ENCODE measurements around the gene TMEM150C.

The TMEM150C gene

GRCh38 chr4:82491251-82491960, 70.4 kb downstream of the TMEM150C start:
- peak; percentile 13 for DNase-seq (ENCODE audit: low read depth)
- H3K4me3 ChIP-seq (ENCODE audit: low read length), result no peak overlapping the region
- TF ChIP-seq, protein P1, sequence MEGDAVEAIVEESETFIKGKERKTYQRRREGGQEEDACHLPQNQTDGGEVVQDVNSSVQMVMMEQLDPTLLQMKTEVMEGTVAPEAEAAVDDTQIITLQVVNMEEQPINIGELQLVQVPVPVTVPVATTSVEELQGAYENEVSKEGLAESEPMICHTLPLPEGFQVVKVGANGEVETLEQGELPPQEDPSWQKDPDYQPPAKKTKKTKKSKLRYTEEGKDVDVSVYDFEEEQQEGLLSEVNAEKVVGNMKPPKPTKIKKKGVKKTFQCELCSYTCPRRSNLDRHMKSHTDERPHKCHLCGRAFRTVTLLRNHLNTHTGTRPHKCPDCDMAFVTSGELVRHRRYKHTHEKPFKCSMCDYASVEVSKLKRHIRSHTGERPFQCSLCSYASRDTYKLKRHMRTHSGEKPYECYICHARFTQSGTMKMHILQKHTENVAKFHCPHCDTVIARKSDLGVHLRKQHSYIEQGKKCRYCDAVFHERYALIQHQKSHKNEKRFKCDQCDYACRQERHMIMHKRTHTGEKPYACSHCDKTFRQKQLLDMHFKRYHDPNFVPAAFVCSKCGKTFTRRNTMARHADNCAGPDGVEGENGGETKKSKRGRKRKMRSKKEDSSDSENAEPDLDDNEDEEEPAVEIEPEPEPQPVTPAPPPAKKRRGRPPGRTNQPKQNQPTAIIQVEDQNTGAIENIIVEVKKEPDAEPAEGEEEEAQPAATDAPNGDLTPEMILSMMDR (IDR thresholded peaks at IDR 0.05; ENCODE audit: insufficient read depth, low read depth, low read length, missing control alignments), result no peak

DNA sequence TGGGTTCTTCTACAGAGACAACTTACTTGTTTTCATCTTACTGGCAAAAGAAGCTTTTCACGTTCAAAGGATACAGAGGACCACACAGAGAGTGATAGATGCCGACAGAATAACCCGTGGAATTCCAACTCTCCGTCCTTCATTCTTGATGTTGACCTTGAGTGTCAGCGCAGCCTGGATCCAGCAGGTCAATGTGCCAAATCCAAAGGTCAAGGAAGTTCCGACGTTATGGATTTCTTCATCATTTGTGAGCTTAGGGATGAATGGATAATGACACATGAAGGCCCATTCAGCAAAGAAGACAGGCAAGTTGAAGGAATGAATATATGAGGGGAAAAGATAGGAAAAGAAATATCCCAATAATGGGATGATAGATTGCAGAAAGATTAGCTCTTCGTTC, 71.8 kb downstream of the TMEM150C start:
- no peak overlapping the region for H3K4me3 ChIP-seq (ENCODE audit: low read length)
- no peak for DNase-seq (ENCODE audit: low read depth)
- TF ChIP-seq, protein P1 (IDR thresholded peaks at IDR 0.05; ENCODE audit: insufficient read depth, low read depth, low read length, missing control alignments), result no peak

- no peak for DNase-seq (ENCODE audit: low read depth)
- TF ChIP-seq, protein P1 (IDR thresholded peaks at IDR 0.05; ENCODE audit: insufficient read depth, low read depth, low read length, missing control alignments), result no peak
Measured at GRCh38 chr4:82489076-82489475, 72.7 kb downstream of the TMEM150C start.

GRCh38 chr4:82484996-82485783, 76.6 kb downstream of the TMEM150C start:
- no peak for DNase-seq (ENCODE audit: low read depth)
- TF ChIP-seq, protein P1 (IDR thresholded peaks at IDR 0.05; ENCODE audit: insufficient read depth, low read depth, low read length, missing control alignments), result no peak
- no peak overlapping the region for H3K4me3 ChIP-seq (ENCODE audit: low read length)

More at GRCh38 chr4:82489076-82489475, 72.7 kb downstream of the TMEM150C start:
- H3K4me3 ChIP-seq (ENCODE audit: low read length), result no peak overlapping the region

DNA sequence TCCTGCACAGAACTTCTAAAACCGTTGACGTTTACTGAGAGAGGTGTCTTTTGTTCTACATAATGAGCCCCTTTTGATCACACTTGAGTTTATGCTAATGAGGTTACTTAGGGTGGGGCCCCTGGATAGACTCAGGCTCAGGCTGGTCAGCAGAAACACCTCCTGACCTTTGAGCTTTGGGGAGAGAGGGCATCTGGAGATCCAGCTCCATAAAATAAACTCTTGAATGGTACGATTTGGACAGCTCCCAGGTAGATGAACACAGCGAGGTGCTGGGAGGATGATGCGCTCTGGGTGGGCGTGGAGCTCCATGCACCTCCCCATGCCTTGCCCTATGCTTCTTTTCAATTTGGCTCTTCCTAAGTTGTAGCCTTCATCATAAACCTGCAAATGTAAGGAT, 79.4 kb downstream of the TMEM150C start:
- TF ChIP-seq, protein P1 (IDR thresholded peaks at IDR 0.05; ENCODE audit: insufficient read depth, low read depth, low read length, missing control alignments), result no peak

GRCh38 chr4:82481506-82481840, 80.3 kb downstream of the TMEM150C start:
- DNase-seq (ENCODE audit: low read depth), result no peak
- no peak overlapping the region for H3K4me3 ChIP-seq (ENCODE audit: low read length)
- TF ChIP-seq, protein P1 (IDR thresholded peaks at IDR 0.05; ENCODE audit: insufficient read depth, low read depth, low read length, missing control alignments), result no peak

More for the DNA sequence above, 79.4 kb downstream of the TMEM150C start:
- no peak overlapping the region for H3K4me3 ChIP-seq (ENCODE audit: low read length)
- DNase-seq (ENCODE audit: low read depth), result no peak

Data from epithelial cell of esophagus (primary cell).